IPS DF 4.7 (cell line): Measurements from ENCODE around the gene SLC45A3.

ENCODE experiments used
- DNase-seq: peaks from one replicate; pipeline ENCODE4 v3.0.0-alpha.2; 2013; ENCODE audit warnings: low spot score; ENCODE audit errors: extremely low read depth

SLC45A3 gene

DNA sequence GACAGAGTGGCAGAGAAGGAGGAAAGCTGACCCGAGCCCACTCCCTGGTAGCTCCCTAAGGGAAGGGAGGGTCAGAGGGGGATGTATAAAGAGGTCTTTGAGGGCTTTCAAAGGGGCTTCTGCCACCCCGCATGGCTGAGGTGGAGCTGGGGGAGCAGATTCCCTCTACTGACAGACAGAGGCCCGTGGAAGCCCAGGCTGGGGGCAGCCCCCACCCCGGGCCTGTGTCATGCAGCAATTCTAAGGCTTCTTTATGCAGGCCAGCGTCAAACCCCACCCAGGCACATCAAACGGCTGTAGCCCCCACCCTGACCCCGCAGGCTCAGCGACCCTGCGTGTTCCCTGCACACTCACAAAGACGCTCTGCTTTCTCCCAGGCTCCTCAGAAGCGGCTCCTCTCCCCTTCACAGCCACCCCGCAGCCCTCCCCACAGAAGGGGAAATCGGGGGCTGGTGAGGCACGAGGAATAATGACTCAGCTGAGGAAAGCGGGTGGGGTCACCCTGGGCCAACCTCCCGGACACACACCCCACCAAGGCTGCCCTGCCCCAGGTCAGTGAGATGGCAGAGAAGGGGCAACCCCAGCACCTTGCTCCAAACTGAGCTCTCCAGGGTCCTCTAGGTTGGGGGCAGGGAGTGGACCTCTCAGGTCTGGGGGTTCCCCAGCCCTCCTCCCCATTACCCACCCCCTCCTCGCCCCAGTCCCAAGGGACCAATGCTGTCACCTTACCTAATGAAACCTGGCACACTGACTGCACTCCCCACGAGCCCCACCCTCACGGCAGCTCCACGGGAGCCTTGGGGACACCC is 10.8 kb downstream of the SLC45A3 start:
- no peak for DNase-seq

DNA sequence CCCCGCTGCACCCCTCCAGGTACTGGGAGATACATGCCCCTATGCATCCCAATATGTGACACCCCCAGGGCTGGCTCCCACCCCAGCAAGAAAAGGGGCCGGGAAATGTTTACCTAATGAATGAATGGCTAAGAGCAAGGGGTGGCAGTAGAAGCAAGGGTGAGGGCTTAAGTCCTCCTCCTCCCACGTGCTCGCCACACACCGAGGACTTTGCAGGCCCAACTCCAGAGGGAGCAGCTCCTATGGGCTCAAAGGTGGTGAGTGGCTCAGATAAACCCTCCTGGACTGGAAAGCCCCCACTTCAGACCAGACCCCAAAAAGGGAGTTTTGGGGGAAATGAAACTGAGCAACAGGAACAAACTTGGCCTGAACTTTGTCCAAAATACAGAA is 11.4 kb downstream of the SLC45A3 start:
- no peak for DNase-seq

DNA sequence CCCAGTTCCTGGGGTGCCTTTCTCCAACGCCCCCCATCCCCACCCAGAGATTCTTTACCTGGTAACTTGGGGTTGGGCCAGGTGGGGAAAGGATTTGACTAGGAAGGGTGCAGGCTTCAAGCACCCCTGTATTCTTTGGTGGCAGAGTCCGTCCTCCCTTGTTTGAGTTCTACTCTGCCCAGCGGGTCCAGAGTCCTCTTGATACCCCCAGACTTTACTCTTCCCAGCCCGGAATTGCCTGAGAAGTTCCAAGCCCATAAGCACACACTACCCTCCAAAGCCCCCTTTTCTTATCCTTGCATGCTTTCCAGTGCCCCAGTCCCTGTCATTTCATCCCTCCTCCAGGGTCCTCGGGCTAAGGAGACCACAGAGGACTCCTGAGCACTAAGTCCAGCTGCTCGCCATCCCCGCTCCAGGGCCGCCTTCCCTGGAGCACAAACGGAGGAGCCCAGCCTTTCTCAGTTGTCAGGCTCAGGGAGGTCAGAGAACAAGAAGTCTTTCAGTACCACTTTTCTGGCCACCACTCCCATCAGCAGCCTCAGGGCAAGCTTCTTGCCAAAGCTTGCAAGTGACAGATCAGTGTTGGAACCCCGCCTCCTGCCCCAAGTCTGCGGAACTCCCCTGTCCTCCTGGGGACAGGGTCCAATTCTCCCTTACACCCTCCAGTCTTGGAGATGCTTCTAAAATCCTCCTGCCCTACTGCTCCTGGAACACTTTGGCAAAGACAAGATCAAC is 12.2 kb downstream of the SLC45A3 start:
- DNase-seq = no peak

DNA sequence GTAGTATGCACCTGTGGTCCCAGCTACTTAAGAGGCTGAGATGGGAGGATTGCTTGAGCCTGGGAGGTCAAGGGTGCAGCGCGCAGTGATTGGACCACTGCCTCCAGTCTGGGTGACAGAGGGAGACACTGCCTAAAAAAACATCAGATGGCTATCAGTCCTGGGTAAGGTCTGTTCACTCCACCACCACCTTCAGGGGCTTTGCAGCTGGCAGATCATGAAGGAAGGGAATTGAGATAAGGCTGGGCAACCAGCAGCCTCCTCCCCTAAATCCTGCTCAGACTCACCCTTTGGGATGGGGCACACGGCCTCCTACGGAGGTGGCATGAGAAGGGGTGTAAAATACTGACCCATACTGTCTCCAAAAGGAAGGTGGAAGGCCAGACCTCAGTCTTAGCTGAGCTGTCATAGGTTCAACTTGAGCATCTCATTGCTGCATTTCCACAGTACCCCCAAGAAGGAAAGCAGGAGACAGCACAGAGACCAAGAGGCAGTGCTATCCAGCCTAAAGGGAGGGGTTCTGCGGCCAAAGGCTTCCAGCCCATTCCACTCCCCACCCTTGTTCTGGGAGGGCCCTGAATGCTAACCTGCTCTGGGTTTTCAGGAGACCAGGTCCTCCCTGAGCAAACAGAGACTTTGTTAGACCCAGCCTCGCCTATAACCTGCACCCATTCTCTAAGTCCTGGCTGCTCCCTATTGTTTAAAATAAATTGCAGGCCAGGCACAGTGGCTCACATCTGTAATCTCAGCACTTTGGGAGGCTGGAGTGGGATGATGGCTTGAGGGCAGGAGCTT is 13.7 kb downstream of the SLC45A3 start:
- no peak for DNase-seq

DNA sequence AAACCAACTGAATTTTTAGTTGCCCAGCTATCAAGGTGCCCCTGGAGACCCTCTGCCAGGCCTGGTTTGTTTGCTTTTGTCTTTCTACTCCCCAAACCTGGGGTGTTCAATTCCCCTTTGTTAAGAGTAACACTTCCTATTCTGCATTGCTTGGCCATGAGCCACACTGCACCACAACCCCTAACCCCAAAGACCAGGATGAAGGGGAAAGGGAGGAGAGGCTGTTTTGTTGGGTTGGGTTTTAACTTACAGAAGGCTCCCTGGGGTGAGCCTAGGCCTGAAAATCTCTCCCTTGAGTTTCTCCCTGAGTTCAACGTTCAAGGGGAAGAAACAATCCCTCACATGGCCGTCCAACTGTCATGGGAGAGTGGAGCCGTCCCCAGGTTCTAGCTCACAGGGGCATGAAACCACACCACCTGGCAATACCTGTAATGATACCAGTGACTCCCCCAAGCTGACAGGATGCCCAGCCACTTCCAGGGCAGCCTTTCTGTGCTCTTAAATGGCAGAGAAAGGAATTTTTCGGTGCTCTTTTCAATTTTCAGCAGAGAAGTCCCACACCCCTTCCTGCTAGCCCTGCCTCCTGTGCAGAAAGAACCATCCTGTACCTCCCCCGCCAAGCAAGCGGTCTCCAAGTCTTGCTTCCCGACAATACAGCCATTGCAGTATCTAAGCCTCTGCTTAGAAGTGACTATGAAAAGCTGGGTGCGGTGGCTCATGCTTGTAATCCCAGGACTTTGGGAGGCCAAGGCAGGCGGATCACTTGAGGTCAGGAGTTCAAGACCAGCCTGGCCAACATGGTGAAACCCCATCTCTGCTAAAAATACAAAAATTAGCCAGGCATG is 14.9 kb downstream of the SLC45A3 start:
- DNase-seq = no peak

DNA sequence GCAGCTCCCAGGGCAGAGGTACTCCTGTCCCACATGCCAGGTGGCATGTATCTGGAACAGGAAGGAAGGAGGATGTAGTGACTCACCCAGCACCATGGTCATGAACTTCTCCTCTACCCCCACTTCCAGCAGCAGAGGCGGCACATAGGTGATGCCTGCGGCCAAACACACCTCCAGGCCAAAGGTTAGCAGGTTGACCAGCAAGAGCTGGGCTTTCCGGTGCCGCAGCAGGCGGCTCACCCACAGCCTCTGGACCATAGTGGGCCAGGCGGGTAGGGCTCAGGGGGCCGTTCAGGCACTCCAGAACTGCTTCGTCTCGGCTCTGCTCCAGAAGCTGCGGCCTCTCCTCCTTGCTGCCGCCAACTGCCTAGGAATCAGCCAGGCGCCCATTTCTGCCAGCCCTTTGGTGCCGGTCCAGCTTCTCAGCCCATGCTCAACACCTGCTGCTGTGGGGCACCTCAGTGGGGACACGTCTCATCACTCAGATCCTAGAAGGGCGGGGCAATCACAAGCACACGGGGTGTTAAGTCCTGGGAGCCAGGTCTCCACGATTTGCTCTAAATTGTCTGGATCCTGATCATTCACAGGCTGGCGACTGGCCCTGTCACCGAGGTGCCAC is 15.8 kb downstream of the SLC45A3 start:
- DNase-seq = no peak

DNA sequence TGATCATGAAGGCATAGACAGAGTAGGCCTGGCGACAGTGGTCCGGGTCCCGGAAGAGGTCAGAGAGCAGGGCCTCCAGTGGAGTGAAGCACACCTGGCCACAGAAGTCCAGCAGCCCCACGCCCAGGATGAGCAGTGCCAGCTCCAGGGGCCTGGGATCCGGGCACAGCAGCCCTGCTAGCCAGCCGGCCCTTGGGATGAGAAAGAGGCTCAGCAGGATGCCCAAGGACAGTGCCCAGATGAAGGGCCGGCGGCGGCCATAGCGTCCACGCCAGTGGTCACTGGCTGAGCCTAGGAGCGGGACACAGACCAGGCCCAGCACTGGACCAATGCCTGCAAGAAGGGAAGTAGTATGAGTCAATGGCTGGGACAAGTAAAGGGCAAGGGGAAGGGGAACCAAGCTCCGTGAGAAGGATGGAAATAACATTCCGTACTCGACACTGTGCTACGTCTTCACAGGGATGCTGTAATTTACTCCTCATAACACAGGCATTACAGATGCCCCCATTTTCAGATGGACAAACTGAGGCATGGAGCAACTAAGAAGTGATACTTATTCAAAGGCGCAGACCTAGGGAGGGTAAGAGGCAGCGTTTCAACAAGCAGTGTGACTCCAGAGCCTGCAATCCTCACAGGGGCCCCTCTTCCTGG is 16.9 kb downstream of the SLC45A3 start:
- DNase-seq = no peak

DNA sequence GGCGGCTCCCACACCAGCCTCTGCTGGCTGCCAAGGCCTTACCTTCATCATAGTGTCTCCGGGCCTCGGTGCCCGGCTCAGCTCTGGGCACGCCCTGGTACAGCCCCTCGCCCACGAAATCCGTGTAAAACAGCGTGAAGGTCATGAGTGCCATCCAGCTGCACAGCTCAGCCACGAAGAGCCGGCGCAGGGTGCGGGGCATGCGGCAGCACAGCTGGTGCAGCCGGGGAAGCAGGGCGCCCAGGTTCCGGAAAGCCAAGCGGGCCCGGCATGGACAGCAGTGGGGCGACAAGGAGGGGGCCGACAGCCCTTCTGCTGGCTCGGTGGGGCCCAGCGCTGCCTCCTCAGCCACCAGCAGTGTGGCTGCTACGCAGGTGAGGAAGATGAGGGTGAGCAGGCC is 17.5 kb downstream of the SLC45A3 start:
- DNase-seq = no peak

DNA sequence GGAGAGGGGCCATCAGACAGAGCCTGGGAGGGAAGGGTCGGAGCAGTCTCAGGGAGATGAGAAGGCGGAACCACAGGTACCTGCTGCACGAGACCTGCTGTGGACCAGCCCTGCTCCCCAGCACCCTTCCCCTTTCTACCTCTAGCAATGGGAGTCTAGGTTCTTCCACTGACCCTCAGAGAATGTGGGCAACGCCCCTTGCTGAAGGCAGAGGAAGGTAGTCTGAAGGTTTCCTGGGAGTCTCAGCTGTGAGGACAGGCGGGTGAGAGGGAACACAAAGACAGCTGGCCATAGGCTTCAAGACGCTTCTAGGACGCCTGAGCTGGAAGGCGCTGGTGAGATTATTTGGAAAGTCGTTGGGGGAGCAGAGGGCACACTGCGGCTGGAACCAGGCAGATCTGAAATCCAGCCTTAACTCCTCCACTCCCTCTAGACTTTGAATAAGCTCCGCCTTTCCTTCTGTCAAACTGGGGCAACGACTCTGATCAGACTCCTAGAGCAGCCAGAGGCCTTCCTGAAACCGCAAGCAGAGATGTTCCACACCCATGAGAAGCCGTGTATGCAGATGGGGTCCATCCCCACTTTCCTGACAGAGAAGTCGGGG is 18.1 kb downstream of the SLC45A3 start:
- no peak for DNase-seq

DNA sequence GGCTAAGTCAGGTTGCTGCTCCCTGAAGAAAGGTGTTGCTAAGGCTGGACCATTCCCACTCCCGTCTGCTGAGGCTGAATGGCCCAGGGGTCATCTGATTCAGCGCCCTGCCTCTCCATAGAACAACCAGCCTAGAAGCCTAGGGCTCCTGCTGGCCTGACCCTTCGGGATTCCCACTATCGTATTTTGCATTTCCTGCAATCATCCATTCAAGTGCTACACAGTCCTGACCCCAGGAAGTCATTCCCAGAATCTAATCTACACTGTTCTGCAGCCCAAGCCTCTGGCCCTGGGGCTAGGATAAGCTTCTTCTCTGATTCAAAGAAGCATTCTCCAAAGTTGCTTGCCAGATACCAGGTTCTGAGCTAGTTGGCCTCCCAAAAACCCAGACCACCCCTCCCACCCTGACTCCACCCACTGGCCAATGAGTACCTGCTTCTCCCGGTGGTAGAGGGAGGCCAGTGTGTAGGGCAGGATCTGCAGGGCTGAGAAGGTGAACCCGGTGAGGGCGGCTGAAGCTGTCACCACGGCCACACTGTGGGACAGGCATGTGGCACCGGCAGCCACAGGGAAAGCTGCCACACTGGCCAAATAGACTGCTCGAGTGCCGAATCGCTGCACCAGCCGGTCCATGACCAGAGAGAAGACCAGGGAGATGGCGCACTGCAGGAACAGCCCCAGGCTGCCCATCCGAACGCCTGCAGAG is 18.7 kb downstream of the SLC45A3 start:
- DNase-seq = no peak

DNA sequence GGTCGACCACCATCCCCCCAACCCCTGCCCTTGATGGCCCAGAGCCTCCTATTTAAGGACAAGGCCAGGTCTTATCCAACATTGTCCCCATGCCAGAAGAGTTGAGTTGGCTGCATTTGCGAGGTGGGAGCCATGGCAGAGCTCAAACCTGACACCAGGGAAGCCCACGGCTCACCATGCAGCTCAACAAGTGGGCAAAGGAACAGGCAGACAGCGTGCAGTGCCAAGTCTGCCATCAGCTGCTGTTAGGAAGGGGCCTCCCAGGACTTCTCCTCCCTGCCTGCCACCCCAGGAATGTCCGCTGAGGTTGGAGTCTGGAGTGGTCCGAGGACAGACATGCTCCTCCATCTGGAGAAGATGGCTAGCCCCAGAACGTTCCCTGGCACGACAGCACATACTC is 19.9 kb downstream of the SLC45A3 start:
- DNase-seq = no peak

DNA sequence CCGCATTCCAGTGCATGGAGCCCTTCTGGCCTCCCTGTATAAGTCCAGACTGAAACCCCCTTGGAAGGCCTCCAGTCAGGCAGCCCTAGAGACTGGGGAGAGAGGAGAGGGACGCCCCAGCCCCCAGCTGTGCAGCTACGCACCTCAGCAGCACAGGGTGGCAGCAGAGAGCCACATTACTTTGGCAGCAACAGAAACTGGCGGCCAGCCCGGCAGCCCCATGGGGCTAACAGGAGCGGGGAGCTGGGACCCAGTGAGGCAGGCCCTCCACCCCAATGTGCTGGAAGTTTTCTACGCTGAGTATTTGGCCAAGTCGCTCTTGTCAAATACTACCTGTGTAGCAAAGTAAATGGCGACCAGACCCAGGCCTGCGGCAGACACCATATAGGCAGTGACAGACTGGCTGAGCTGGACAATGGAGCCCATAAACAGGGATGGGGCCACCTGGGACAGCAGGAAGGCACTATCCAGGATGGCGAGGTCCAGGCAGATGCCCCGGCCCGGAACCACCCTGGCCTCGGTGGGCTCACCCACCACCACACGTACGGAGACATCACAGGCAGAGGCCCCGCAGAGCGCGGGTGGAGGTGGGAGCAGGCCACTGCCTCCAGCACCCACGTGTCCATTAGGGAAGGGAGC is 21.2 kb downstream of the SLC45A3 start:
- DNase-seq = no peak

DNA sequence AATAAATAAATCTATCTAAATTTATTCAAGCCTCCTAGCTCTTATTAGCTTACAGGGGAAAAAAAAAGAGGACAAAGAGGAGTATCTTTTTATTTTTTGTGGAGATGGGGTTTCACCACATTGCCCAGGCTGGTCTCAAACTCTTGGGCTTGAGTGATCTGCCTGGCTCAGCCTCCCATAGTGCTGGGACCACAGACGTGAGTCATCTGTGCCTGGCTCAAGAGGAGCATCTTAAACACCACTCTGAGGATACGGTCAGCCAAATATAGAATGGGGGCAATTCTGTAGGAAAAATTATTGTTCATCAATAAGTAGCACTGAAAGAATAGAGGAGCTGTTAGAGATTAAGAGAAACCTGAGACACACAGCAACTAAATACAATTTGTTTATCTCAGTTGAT is 24.1 kb downstream of the SLC45A3 start:
- DNase-seq = no peak

DNA sequence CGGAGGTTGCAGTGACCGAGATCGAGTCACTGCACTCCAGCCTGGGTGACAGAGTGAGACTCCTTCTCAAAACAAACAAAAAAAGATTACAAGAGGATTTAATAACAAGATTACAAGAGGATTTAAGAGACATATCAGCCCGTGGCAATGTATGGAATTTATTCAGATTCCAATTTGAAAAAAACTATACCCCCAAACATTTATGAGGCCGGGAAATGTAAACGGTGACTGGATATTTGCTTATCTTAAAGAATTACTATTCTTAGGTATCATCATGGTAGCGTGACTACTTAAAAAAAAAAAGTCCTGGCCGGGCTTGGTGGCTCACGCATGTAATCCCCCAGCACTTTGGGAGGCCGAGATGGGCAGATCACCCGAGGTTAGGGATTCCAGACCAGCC is 27.3 kb downstream of the SLC45A3 start:
- no peak for DNase-seq

DNA sequence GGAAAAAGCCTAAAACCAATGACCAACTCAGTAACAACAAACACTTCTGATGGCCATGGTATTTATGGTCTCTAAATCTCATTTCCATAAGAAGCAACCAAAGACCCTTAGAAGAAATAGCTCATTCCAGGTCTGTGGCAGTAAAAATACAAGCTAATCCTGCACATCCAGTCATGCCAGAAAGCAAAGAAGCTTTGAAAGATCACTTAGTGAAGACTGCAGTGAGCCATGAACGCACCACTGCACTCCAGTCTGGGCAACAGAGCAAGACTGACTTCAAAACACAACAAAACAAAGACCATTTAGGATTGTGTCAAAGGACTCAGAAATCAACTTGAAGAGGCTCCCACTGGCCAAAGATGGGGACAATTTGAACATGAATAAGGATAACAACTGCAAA is 30.1 kb downstream of the SLC45A3 start:
- DNase-seq = no peak

DNA sequence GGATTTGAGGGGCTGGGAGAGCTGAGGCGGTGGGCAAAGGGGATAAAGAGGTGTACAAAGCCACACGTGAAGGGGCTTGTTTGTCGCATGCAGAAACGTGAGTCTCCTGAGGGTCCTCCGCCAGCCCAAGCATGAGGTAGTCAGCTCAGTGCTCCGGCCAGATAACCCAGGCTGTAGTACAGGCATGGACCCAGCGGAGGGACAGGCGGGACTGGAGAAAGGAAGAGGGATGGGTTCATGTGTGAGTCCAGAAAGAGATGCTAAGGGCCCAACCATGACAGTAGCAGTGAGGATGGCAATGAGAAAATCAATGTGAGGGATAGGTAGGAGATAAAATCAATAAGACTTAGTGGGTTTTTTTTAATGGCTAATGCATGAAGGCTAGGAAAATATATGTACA is 34.8 kb downstream of the SLC45A3 start:
- DNase-seq = no peak

DNA sequence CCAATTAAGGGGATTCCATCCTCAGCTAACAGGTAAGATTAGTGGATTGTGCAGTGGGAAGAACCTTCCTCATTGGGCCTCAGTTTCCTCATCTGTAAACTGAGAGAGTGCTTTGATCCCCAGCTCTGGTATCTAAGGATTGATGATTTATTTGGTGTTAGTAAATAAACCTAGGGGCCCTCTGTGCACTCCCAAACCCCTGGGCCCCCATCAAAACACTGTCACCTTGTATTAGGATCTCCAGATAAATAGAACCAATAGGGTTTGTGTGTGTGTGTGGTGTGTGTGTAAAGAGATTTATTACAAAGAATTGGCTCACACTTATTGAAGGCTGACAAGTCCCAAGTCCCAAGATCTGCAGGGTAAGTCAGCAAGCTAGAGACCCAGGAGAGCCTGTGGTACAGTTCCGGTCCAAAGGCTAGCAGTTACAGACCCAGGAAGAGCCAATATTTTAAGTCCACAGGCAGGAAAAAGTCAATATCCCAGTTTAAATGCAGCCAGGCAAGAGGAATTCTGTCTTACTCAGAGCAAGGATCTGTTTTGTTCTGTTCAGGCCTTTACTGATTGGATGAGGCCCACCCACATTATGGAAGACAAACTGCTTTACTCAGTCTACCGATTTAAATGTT is 37.5 kb downstream of the SLC45A3 start:
- no peak for DNase-seq

DNA sequence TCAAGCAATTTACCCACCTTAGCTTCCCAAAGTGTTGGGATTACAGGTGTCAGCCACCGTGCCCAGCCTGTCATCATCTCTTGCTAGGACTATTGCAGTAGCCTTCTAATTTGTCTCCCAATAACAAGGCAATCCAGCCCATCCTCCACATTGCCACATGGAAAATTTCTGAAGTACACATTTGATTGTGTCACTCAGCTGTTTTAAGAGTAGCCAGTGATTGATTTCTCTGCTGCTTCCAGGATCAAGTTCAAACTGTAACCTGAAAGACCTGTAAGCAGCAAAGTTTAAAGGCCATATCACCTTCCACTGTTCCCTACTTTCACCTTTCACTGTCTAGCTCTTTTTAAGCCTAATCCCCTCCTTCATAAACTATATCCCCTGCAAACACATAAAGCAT is 40.7 kb downstream of the SLC45A3 start:
- no peak for DNase-seq
